ENCODE data around the gene PRODH2.

DNA sequence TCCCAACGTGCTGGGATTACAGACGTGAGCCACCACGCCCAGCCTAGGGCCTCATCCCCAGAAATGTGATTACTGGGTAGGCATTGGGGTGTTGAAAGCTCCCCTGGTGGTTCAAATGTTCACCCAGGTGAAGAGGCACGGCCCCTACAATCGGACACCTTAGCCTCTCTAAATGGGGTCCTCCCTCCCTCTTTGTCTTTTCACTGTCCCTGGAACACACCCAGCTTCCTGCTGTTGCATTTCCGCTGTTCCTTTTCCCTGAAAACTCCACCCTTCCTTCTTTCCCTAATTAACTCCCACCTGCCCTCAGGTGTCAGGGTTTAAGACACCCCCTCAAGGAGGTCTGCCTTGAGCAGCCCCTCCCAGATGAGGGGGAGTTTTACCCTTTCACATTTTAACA lies 3.6 kb upstream of the PRODH2 start:
- TF ChIP-seq, protein P1, sequence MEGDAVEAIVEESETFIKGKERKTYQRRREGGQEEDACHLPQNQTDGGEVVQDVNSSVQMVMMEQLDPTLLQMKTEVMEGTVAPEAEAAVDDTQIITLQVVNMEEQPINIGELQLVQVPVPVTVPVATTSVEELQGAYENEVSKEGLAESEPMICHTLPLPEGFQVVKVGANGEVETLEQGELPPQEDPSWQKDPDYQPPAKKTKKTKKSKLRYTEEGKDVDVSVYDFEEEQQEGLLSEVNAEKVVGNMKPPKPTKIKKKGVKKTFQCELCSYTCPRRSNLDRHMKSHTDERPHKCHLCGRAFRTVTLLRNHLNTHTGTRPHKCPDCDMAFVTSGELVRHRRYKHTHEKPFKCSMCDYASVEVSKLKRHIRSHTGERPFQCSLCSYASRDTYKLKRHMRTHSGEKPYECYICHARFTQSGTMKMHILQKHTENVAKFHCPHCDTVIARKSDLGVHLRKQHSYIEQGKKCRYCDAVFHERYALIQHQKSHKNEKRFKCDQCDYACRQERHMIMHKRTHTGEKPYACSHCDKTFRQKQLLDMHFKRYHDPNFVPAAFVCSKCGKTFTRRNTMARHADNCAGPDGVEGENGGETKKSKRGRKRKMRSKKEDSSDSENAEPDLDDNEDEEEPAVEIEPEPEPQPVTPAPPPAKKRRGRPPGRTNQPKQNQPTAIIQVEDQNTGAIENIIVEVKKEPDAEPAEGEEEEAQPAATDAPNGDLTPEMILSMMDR (IDR thresholded peaks at IDR 0.05; ENCODE audit: low read length) = no peak
- no peak for TF ChIP-seq EZH2 (IDR thresholded peaks at IDR 0.05; ENCODE audit: borderline replicate concordance, low read length)

Measured in OCI-LY1 (cell line).